SK-N-SH (cell line): ENCODE data around the gene FOSB.

Source experiments
- CTCF ChIP-seq: fragments of 200-600 bp; sonication (generic); IDR thresholded peaks from 2 replicates; pipeline ENCODE4 v1.6.1; 2017; ENCODE audit warnings: antibody characterized with exemption, mild to moderate bottlenecking, moderate library complexity
- EP300 ChIP-seq, 2 experiments: IDR thresholded peaks; 2 replicates each; pipeline versions ENCODE4 v1.4.0 to v1.6.1; 2012; ENCODE audit warnings: borderline replicate concordance in 1 of 2, low read depth in 1 of 2, low read length in 1 of 2
- EZH2phosphoT487 ChIP-seq: fragments of 200-600 bp; sonication (generic); IDR thresholded peaks from 2 replicates; pipeline ENCODE4 v1.6.1; 2017; ENCODE audit warnings: low read depth, mixed run types, mild to moderate bottlenecking, antibody characterized with exemption, moderate library complexity, borderline replicate concordance
- FOXJ3 ChIP-seq: sonication (generic); formaldehyde crosslinking; IDR thresholded peaks from 2 replicates; pipeline ENCODE4 v1.5.1; 2020; ENCODE audit warnings: mild to moderate bottlenecking, missing genetic modification reagents
- NRF1 ChIP-seq: IDR thresholded peaks from 2 replicates; pipeline ENCODE4 v1.6.1; 2012; ENCODE audit warnings: low read depth, mild to moderate bottlenecking, low read length
- POLR2AphosphoS5 ChIP-seq: IDR thresholded peaks from 2 replicates; pipeline ENCODE4 v1.6.1; 2012; ENCODE audit warnings: low read depth, low read length
- RAD21 ChIP-seq: IDR thresholded peaks from 2 replicates; pipeline ENCODE4 v1.6.1; 2012; ENCODE audit warnings: mild to moderate bottlenecking, low read length
- RCOR1 ChIP-seq: fragments of 150-350 bp; IDR thresholded peaks from 2 replicates; pipeline ENCODE4 v1.6.1; 2017; ENCODE audit warnings: antibody characterized with exemption, low read length
- REST ChIP-seq: IDR thresholded peaks from 2 replicates; pipeline ENCODE4 v1.6.1; 2012; ENCODE audit warnings: mild to moderate bottlenecking, low read depth, low read length, moderate library complexity
- RFX5 ChIP-seq: IDR thresholded peaks from 2 replicates; pipeline ENCODE4 v1.6.1; 2012; ENCODE audit warnings: mild to moderate bottlenecking, improper control_type of control experiment, low read length
- SMC3 ChIP-seq: IDR thresholded peaks from 2 replicates; pipeline ENCODE4 v1.6.1; 2012; ENCODE audit warnings: low read depth, low read length, improper control_type of control experiment
- USF2 ChIP-seq: fragments of 150-350 bp; IDR thresholded peaks from 2 replicates; pipeline ENCODE4 v1.6.1; 2017; ENCODE audit warnings: antibody characterized with exemption, low read length, low read depth, borderline replicate concordance
- ZBTB33 ChIP-seq: IDR thresholded peaks from 2 replicates; pipeline ENCODE4 v1.4.0; 2012; ENCODE audit warnings: low read depth, borderline replicate concordance

- TF ChIP-seq USF2 (no peak), NRF1 (peak; percentile 29; the same call in 1 of the 2 replicates), FOXJ3 (no peak), ZBTB33 (0 out of 2 replicates have a peak, but pooled peaks have one; percentile 48), RFX5 (no peak), EZH2phosphoT487 (no peak), POLR2AphosphoS5 (peak; percentile 12; the same call in 1 of the 2 replicates), CTCF (peak; percentile 95), RCOR1 (peak; percentile 62; the same call in 1 of the 2 replicates), EP300 (IDR thresholded peaks at IDR 0.05; ENCODE audit: borderline replicate concordance in 1 of 2, low read depth in 1 of 2, low read length in 1 of 2) (peak in 1 of 2 experiments; percentile 36; a peak in 1 of 4 replicates), SMC3 (peak; percentile 95), RAD21 (peak; percentile 93), REST (peak; percentile 53; the same call in 1 of the 2 replicates)
Observed at GRCh38 chr19:45478454-45479238, 10.8 kb downstream of the FOSB start.
